ENCODE measurements around the gene C5AR2. TPM values are rescaled to one million over a fixed set of nuclear protein-coding genes. Genes with fewer than 3 reads are reported as not detected.

The C5AR2 gene
- total RNA-seq, 1 donor from 2014 or later = not detected

DNA sequence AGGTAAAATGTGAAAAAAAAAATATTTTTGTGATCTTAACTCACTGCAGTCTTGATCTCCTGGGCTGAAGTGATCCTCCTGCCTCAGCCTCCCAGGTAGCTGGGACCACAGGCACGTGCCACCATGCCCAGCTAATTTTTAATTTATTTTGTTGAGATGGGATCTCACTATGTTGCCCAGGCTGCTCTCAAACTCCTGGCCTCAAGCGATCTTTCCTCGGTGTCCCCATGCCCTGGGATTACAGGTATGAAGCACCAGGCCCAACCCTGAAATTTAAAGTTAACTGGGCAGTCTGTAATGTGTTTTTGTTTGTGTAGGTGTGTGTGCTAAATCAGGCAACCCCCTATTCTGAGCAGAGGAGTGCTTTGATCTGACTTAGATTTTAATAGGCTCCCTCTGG lies 25.7 kb upstream of the C5AR2 start:
- Histone ChIP-seq H4K20me1 (ENCODE audit: insufficient read depth, low read length) (no peaks in the 10 kb centered on the region), H3K9me3 (ENCODE audit: insufficient read depth, low read depth, low read length) (no peaks in the 10 kb centered on the region), H3K79me2 (ENCODE audit: insufficient read depth, low read length) (no peaks in the 10 kb centered on the region), H3K27ac (ENCODE audit: low read depth, low read length) (no peak overlapping the region), H3K27me3 (ENCODE audit: insufficient read depth, low read length) (peaks cover 3% of the 10 kb centered on the region), H3K4me3 (ENCODE audit: insufficient read depth, low read depth, low read length) (no peak overlapping the region), H3K36me3 (ENCODE audit: insufficient read depth, low read length) (no peaks in the 10 kb centered on the region), H3K9ac (ENCODE audit: low read length) (no peak overlapping the region), H3K4me2 (ENCODE audit: low read length) (no peak overlapping the region), H3K4me1 (ENCODE audit: insufficient read depth, low read length) (no peaks in the 10 kb centered on the region), H2AFZ (ENCODE audit: low read depth, low read length) (no peak overlapping the region)
- FAIRE-seq (no peak), DNase-seq (ENCODE audit: low read depth) (no peak)
- Mint-ChIP-seq H3K9me3 (ENCODE audit: unreplicated experiment) (peaks cover 1% of the 10 kb centered on the region), H3K27ac (ENCODE audit: unreplicated experiment) (peak overlapping the region; percentile 7), H3K27me3 (ENCODE audit: low read depth, unreplicated experiment) (peaks cover 7% of the 10 kb centered on the region), H3K4me3 (ENCODE audit: unreplicated experiment) (no peak overlapping the region), H3K36me3 (ENCODE audit: low read depth, unreplicated experiment) (peaks cover 19% of the 10 kb centered on the region), H3K4me1 (ENCODE audit: low read depth, unreplicated experiment) (no peaks in the 10 kb centered on the region)
- TF ChIP-seq CTCF (IDR thresholded peaks at IDR 0.05; ENCODE audit: insufficient read depth, low read depth, low read length) (no peak), EZH2 (IDR thresholded peaks at IDR 0.05; ENCODE audit: insufficient read depth, low read length) (no peak)

- Mint-ChIP-seq H3K9me3 (ENCODE audit: unreplicated experiment) (peaks cover 5% of the 10 kb centered on the region), H3K4me3 (ENCODE audit: unreplicated experiment) (no peak overlapping the region), H3K36me3 (ENCODE audit: low read depth, unreplicated experiment) (peaks cover 28% of the 10 kb centered on the region), H3K4me1 (ENCODE audit: low read depth, unreplicated experiment) (no peaks in the 10 kb centered on the region), H3K27me3 (ENCODE audit: low read depth, unreplicated experiment) (peaks cover 7% of the 10 kb centered on the region), H3K27ac (ENCODE audit: unreplicated experiment) (no peak overlapping the region)
- Histone ChIP-seq H4K20me1 (ENCODE audit: insufficient read depth, low read length) (no peaks in the 10 kb centered on the region), H3K27ac (ENCODE audit: low read depth, low read length) (no peak overlapping the region), H2AFZ (ENCODE audit: low read depth, low read length) (no peak overlapping the region), H3K36me3 (ENCODE audit: insufficient read depth, low read length) (no peaks in the 10 kb centered on the region), H3K4me3 (ENCODE audit: insufficient read depth, low read depth, low read length) (no peak overlapping the region), H3K9me3 (ENCODE audit: insufficient read depth, low read depth, low read length) (no peaks in the 10 kb centered on the region), H3K27me3 (ENCODE audit: insufficient read depth, low read length) (peaks cover 3% of the 10 kb centered on the region), H3K4me2 (ENCODE audit: low read length) (no peak overlapping the region), H3K9ac (ENCODE audit: low read length) (no peak overlapping the region), H3K79me2 (ENCODE audit: insufficient read depth, low read length) (no peaks in the 10 kb centered on the region), H3K4me1 (ENCODE audit: insufficient read depth, low read length) (no peaks in the 10 kb centered on the region)
- FAIRE-seq (no peak), DNase-seq (ENCODE audit: low read depth) (no peak)
- TF ChIP-seq EZH2 (IDR thresholded peaks at IDR 0.05; ENCODE audit: insufficient read depth, low read length) (no peak), CTCF (IDR thresholded peaks at IDR 0.05; ENCODE audit: insufficient read depth, low read depth, low read length) (no peak)
These were observed 22.9 kb upstream of the C5AR2 start for GRCh38 chr19:47309038-47309437.

- no peak within 1 kb of the TSS for H3K4me3 Mint-ChIP-seq (ENCODE audit: unreplicated experiment)
- peaks cover 6% of the 10 kb centered on the region for H3K9me3 Mint-ChIP-seq (ENCODE audit: unreplicated experiment)
- Histone ChIP-seq H2AFZ (ENCODE audit: low read depth, low read length) (no peak within 1 kb of the TSS), H3K36me3 (ENCODE audit: insufficient read depth, low read length) (no peaks in the 10 kb centered on the region), H3K4me3 (ENCODE audit: insufficient read depth, low read depth, low read length) (no peak within 1 kb of the TSS), H4K20me1 (ENCODE audit: insufficient read depth, low read length) (no peaks in the 10 kb centered on the region), H3K27ac (ENCODE audit: low read depth, low read length) (no peak within 1 kb of the TSS), H3K9ac (ENCODE audit: low read length) (no peak within 1 kb of the TSS), H3K4me2 (ENCODE audit: low read length) (no peak within 1 kb of the TSS), H3K27me3 (ENCODE audit: insufficient read depth, low read length) (peaks cover 3% of the 10 kb centered on the region), H3K4me1 (ENCODE audit: insufficient read depth, low read length) (no peaks in the 10 kb centered on the region), H3K9me3 (ENCODE audit: insufficient read depth, low read depth, low read length) (no peaks in the 10 kb centered on the region), H3K79me2 (ENCODE audit: insufficient read depth, low read length) (no peaks in the 10 kb centered on the region)
- no peaks in the 10 kb centered on the region for H3K4me1 Mint-ChIP-seq (ENCODE audit: low read depth, unreplicated experiment)
- no peak for TF ChIP-seq EZH2 (IDR thresholded peaks at IDR 0.05; ENCODE audit: insufficient read depth, low read length)
- no peak for TF ChIP-seq CTCF (IDR thresholded peaks at IDR 0.05; ENCODE audit: insufficient read depth, low read depth, low read length)
- DNase-seq (ENCODE audit: low read depth) (no peak), FAIRE-seq (no peak)
- H3K27me3 Mint-ChIP-seq (ENCODE audit: low read depth, unreplicated experiment) = peaks cover 7% of the 10 kb centered on the region
- H3K27ac Mint-ChIP-seq (ENCODE audit: unreplicated experiment) = no peak within 1 kb of the TSS
- H3K36me3 Mint-ChIP-seq (ENCODE audit: low read depth, unreplicated experiment) = peaks cover 28% of the 10 kb centered on the region
These were observed 22.4 kb upstream of the C5AR2 start, which contains the start of gene C5AR1 for GRCh38 chr19:47309608-47310007. Gene C5AR1, plus strand, starts transcription at chr19:47309861. Its CDS starts 35 bp downstream, at chr19:47309896.

Data from astrocyte (in vitro differentiated cells and primary cell).